HK-2 (cell line): ENCODE data around the gene ARFGEF2.
"Not testable (repeated sequence)": the region's sequence is repeated elsewhere in the genome, so short reads cannot be mapped to it uniquely, and the experiment has no call there.

ENCODE experiments used
- DNase-seq: peaks from one replicate; pipeline ENCODE4 v3.0.0-alpha.2; 2018; ENCODE audit not compliant: unreplicated experiment

Gene ARFGEF2

GRCh38 chr20:49074521-49074920, 153.0 kb downstream of the ARFGEF2 start:
- DNase-seq, result no peak

- no peak for DNase-seq
Observed at GRCh38 chr20:49078310-49078709, 156.8 kb downstream of the ARFGEF2 start.

- DNase-seq, result not testable (repeated sequence)
Observed at GRCh38 chr20:49082295-49082694, 160.8 kb downstream of the ARFGEF2 start.
